GM18517 (cell line): Measurements from ENCODE around the gene ARSI.

Experiments
- ATAC-seq: cut with Tn5 transposase; IDR thresholded peaks from one replicate; pipeline ENCODE4 v1.9.1; 2021; ENCODE audit warnings: mild to moderate bottlenecking, moderate library complexity; ENCODE audit not compliant: unreplicated experiment

ARSI gene

GRCh38 chr5:150295172-150295634, 7.5 kb downstream of the ARSI start:
- ATAC-seq, result no peak

GRCh38 chr5:150294551-150295071, 8.1 kb downstream of the ARSI start:
- ATAC-seq, result no peak

GRCh38 chr5:150293091-150293941, 9.4 kb downstream of the ARSI start:
- ATAC-seq, result no peak

GRCh38 chr5:150291388-150292385, 11.0 kb downstream of the ARSI start:
- no peak for ATAC-seq

- ATAC-seq, result no peak
Measured at GRCh38 chr5:150289551-150290390, 12.9 kb downstream of the ARSI start, which contains the start of gene CAMK2A. Gene CAMK2A, minus strand, starts transcription at chr5:150289773. Its CDS starts 148 bp downstream, at chr5:150289625.

GRCh38 chr5:150288791-150289190, 13.9 kb downstream of the ARSI start:
- ATAC-seq, result no peak

- no peak for ATAC-seq
Measured at GRCh38 chr5:150288361-150288760, 14.3 kb downstream of the ARSI start.

- no peak for ATAC-seq
Measured at GRCh38 chr5:150286820-150287219, 15.9 kb downstream of the ARSI start.

GRCh38 chr5:150285114-150285513, 17.6 kb downstream of the ARSI start:
- ATAC-seq, result no peak

- ATAC-seq, result no peak
Measured at GRCh38 chr5:150284311-150284710, 18.4 kb downstream of the ARSI start.

- no peak for ATAC-seq
Measured at GRCh38 chr5:150283904-150284303, 18.8 kb downstream of the ARSI start.

- ATAC-seq, result no peak
Measured at GRCh38 chr5:150281987-150282386, 20.7 kb downstream of the ARSI start.

GRCh38 chr5:150279330-150280020, 23.2 kb downstream of the ARSI start:
- no peak for ATAC-seq

GRCh38 chr5:150278916-150279315, 23.8 kb downstream of the ARSI start:
- no peak for ATAC-seq

GRCh38 chr5:150278046-150278730, 24.5 kb downstream of the ARSI start:
- ATAC-seq, result no peak

- ATAC-seq, result no peak
Measured at GRCh38 chr5:150277043-150277442, 25.7 kb downstream of the ARSI start.

GRCh38 chr5:150274811-150275210, 27.9 kb downstream of the ARSI start:
- no peak for ATAC-seq

- ATAC-seq, result no peak
Measured at GRCh38 chr5:150272531-150272930, 30.2 kb downstream of the ARSI start.

- ATAC-seq, result no peak
Measured at GRCh38 chr5:150271923-150272322, 30.8 kb downstream of the ARSI start.
